Measurements from ENCODE around the gene CD200.

- TF ChIP-seq CTCF (IDR thresholded peaks at IDR 0.05) = no peak
- TF ChIP-seq POLR2A (IDR thresholded peaks at IDR 0.05) = no peak
Measured at GRCh38 chr3:112351036-112351435, 18.1 kb downstream of the CD200 start.
